ENCODE measurements around the gene GPX3. TPM values are rescaled to one million over a fixed set of nuclear protein-coding genes. Genes with fewer than 3 reads are reported as not detected.

GPX3 gene
- total and polyA plus RNA-seq, 2 experiments from 2014 or later: 28.0 to 48.9 TPM

DNA sequence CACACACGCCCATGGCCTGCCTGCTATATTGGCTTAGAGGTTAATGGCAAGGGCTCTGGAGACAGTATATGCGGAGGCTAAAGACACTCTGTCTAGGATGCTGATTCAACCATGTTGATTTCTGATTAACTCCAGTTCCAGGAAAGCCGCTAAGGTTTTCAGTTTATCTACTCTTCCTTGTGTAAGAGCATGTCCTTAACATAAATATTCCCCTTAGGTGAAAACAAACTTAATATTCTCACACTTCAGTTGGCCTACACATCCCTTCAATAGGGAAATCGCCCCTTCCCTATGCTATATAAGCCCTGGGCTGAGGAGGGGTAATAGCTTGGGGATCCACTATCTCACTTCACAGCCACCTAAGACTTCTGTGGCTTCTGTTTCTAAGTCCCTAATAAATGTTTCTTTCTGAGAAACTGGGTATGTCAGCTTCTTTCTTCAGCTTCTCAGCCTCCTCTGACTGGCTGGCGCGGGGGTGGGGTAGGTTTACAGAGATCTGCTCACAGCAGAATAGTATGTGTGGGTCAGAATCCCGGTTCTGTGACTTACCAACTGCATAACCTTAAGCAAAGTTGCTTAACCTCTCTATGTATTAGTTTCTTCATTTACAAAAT, 4.3 kb upstream of the GPX3 start:
- Histone ChIP-seq H2AFZ (peak overlapping the region; percentile 28; the same call in 1 of the 2 replicates), H3K79me2 (replicated peaks; ENCODE audit: insufficient read depth) (no peaks in the 10 kb centered on the region), H3K4me1 (ENCODE audit: insufficient read depth) (peaks cover 3% of the 10 kb centered on the region; the same call in 1 of the 2 replicates), H4K20me1 (replicated peaks; ENCODE audit: insufficient read depth) (no peaks in the 10 kb centered on the region), H3F3A (replicated peaks; ENCODE audit: low read depth) (no peaks in the 10 kb centered on the region), H3K9me2 (ENCODE audit: insufficient read depth) (no peaks in the 10 kb centered on the region), H3K36me3 (ENCODE audit: insufficient read depth) (no peaks in the 10 kb centered on the region), H3K4me3 (no peak overlapping the region), H3K4me2 (no peak overlapping the region), H3K27ac (ENCODE audit: low read depth) (no peak overlapping the region), H3K27me3 (ENCODE audit: insufficient read depth) (peaks cover 9% of the 10 kb centered on the region; the same call in 1 of the 2 replicates)
- Mint-ChIP-seq H3K36me3 (ENCODE audit: low read depth) (no peaks in the 10 kb centered on the region), H3K4me1 (no peaks in the 10 kb centered on the region; the same call in 2 of the 3 replicates), H3K27ac (no peak overlapping the region), H3K27me3 (ENCODE audit: insufficient read depth, low read depth, poor library complexity) (peaks cover 5% of the 10 kb centered on the region), H3K4me3 (no peak overlapping the region), H3K9me3 (no peaks in the 10 kb centered on the region)
- TF ChIP-seq JUNB (IDR thresholded peaks at IDR 0.05; ENCODE audit: unreplicated experiment): no peak
- TF ChIP-seq, protein P1, sequence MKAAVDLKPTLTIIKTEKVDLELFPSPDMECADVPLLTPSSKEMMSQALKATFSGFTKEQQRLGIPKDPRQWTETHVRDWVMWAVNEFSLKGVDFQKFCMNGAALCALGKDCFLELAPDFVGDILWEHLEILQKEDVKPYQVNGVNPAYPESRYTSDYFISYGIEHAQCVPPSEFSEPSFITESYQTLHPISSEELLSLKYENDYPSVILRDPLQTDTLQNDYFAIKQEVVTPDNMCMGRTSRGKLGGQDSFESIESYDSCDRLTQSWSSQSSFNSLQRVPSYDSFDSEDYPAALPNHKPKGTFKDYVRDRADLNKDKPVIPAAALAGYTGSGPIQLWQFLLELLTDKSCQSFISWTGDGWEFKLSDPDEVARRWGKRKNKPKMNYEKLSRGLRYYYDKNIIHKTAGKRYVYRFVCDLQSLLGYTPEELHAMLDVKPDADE (IDR thresholded peaks at IDR 0.05): no peak
- no peak for TF ChIP-seq STAT1 (IDR thresholded peaks at IDR 0.05; ENCODE audit: unreplicated experiment)
- TF ChIP-seq, protein P2, sequence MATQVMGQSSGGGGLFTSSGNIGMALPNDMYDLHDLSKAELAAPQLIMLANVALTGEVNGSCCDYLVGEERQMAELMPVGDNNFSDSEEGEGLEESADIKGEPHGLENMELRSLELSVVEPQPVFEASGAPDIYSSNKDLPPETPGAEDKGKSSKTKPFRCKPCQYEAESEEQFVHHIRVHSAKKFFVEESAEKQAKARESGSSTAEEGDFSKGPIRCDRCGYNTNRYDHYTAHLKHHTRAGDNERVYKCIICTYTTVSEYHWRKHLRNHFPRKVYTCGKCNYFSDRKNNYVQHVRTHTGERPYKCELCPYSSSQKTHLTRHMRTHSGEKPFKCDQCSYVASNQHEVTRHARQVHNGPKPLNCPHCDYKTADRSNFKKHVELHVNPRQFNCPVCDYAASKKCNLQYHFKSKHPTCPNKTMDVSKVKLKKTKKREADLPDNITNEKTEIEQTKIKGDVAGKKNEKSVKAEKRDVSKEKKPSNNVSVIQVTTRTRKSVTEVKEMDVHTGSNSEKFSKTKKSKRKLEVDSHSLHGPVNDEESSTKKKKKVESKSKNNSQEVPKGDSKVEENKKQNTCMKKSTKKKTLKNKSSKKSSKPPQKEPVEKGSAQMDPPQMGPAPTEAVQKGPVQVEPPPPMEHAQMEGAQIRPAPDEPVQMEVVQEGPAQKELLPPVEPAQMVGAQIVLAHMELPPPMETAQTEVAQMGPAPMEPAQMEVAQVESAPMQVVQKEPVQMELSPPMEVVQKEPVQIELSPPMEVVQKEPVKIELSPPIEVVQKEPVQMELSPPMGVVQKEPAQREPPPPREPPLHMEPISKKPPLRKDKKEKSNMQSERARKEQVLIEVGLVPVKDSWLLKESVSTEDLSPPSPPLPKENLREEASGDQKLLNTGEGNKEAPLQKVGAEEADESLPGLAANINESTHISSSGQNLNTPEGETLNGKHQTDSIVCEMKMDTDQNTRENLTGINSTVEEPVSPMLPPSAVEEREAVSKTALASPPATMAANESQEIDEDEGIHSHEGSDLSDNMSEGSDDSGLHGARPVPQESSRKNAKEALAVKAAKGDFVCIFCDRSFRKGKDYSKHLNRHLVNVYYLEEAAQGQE (IDR thresholded peaks at IDR 0.05; ENCODE audit: unreplicated experiment): no peak
- ATAC-seq (no peak), DNase-seq (ENCODE audit: low spot score) (no peak)

DNA sequence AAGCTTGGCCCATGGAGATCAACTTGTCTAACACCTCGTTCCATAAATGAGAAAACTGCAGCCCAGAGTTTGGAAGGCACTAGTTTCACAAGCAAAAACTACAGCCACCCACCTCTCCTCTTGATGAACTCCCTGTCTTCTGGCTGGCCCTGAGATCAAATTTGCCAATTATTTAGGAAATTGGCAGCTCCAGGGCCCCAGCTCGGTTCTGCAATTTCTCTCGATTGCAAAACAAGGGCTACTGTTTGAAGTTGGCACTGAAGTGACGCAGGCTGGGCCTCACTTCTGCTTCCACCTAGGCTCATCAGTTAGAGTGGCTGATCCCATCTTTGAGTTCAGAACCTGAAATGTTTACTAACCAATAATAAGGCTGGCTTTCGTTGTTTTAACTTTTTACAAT, 3.7 kb upstream of the GPX3 start:
- Mint-ChIP-seq H3K4me1 (no peaks in the 10 kb centered on the region; the same call in 1 of the 3 replicates), H3K27me3 (ENCODE audit: insufficient read depth, low read depth, poor library complexity) (peaks cover 9% of the 10 kb centered on the region)
- ATAC-seq: no peak
- TF ChIP-seq ZNF331 (CRISPR knock-in tag; IDR thresholded peaks at IDR 0.05; ENCODE audit: low read depth) (no peak), CREB1 (CRISPR knock-in tag; IDR thresholded peaks at IDR 0.05; ENCODE audit: low read depth) (no peak), NANOG (IDR thresholded peaks at IDR 0.05; ENCODE audit: borderline replicate concordance) (no peak)
- TF ChIP-seq, protein P3, sequence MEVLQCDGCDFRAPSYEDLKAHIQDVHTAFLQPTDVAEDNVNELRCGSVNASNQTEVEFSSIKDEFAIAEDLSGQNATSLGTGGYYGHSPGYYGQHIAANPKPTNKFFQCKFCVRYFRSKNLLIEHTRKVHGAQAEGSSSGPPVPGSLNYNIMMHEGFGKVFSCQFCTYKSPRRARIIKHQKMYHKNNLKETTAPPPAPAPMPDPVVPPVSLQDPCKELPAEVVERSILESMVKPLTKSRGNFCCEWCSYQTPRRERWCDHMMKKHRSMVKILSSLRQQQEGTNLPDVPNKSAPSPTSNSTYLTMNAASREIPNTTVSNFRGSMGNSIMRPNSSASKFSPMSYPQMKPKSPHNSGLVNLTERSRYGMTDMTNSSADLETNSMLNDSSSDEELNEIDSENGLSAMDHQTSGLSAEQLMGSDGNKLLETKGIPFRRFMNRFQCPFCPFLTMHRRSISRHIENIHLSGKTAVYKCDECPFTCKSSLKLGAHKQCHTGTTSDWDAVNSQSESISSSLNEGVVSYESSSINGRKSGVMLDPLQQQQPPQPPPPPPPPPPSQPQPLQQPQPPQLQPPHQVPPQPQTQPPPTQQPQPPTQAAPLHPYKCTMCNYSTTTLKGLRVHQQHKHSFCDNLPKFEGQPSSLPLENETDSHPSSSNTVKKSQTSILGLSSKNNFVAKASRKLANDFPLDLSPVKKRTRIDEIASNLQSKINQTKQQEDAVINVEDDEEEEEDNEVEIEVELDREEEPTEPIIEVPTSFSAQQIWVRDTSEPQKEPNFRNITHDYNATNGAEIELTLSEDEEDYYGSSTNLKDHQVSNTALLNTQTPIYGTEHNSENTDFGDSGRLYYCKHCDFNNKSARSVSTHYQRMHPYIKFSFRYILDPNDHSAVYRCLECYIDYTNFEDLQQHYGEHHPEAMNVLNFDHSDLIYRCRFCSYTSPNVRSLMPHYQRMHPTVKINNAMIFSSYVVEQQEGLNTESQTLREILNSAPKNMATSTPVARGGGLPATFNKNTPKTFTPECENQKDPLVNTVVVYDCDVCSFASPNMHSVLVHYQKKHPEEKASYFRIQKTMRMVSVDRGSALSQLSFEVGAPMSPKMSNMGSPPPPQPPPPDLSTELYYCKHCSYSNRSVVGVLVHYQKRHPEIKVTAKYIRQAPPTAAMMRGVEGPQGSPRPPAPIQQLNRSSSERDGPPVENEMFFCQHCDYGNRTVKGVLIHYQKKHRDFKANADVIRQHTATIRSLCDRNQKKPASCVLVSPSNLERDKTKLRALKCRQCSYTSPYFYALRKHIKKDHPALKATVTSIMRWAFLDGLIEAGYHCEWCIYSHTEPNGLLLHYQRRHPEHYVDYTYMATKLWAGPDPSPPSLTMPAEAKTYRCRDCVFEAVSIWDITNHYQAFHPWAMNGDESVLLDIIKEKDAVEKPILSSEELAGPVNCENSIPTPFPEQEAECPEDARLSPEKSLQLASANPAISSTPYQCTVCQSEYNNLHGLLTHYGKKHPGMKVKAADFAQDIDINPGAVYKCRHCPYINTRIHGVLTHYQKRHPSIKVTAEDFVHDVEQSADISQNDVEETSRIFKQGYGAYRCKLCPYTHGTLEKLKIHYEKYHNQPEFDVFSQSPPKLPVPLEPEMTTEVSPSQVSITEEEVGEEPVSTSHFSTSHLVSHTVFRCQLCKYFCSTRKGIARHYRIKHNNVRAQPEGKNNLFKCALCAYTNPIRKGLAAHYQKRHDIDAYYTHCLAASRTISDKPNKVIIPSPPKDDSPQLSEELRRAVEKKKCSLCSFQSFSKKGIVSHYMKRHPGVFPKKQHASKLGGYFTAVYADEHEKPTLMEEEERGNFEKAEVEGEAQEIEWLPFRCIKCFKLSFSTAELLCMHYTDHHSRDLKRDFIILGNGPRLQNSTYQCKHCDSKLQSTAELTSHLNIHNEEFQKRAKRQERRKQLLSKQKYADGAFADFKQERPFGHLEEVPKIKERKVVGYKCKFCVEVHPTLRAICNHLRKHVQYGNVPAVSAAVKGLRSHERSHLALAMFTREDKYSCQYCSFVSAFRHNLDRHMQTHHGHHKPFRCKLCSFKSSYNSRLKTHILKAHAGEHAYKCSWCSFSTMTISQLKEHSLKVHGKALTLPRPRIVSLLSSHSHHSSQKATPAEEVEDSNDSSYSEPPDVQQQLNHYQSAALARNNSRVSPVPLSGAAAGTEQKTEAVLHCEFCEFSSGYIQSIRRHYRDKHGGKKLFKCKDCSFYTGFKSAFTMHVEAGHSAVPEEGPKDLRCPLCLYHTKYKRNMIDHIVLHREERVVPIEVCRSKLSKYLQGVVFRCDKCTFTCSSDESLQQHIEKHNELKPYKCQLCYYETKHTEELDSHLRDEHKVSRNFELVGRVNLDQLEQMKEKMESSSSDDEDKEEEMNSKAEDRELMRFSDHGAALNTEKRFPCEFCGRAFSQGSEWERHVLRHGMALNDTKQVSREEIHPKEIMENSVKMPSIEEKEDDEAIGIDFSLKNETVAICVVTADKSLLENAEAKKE (CRISPR knock-in tag; IDR thresholded peaks at IDR 0.05): no peak

More for the DNA sequence above, 3.7 kb upstream of the GPX3 start:
- Histone ChIP-seq H3K27me3 (ENCODE audit: insufficient read depth) (peaks cover 15% of the 10 kb centered on the region; the same call in 1 of the 2 replicates), H2AFZ (peak overlapping the region; percentile 28; the same call in 1 of the 2 replicates), H3K4me2 (no peak overlapping the region), H3K9me2 (ENCODE audit: insufficient read depth) (no peaks in the 10 kb centered on the region), H3K4me1 (ENCODE audit: insufficient read depth) (peaks cover 4% of the 10 kb centered on the region; the same call in 1 of the 2 replicates), H3K79me2 (replicated peaks; ENCODE audit: insufficient read depth) (no peaks in the 10 kb centered on the region), H3K27ac (ENCODE audit: low read depth) (no peak overlapping the region), H3F3A (replicated peaks; ENCODE audit: low read depth) (no peaks in the 10 kb centered on the region), H4K20me1 (replicated peaks; ENCODE audit: insufficient read depth) (no peaks in the 10 kb centered on the region), H3K4me3 (no peak overlapping the region), H3K36me3 (ENCODE audit: insufficient read depth) (no peaks in the 10 kb centered on the region)
- H3K4me3 Mint-ChIP-seq: no peak overlapping the region
- no peak for DNase-seq (ENCODE audit: low spot score)
- no peaks in the 10 kb centered on the region for H3K9me3 Mint-ChIP-seq
- no peak overlapping the region for H3K27ac Mint-ChIP-seq
- H3K36me3 Mint-ChIP-seq (ENCODE audit: low read depth): no peaks in the 10 kb centered on the region
